HepG2 (cell line): ENCODE measurements around the gene NPC1. TPM values are rescaled to one million over a fixed set of nuclear protein-coding genes. Genes with fewer than 3 reads are reported as not detected.

Experiments used
- ATAC-seq: fragments of 200-7000 bp; cut with Tn5 transposase; 3 replicates; pipeline ENCODE4 v1.9.1; 2020; ENCODE audit warnings: mild to moderate bottlenecking, moderate library complexity
- BruUV-seq: library from RNA; stranded (reverse); fragments of 400-500 nt; replicated peaks from 2 replicates; lab custom pipeline; 2021; lab: Mats Ljungman, UMichigan
- CTCF ChIA-PET: fragments of 300-600 bp; formaldehyde crosslinking; extraction: SDS; loops from one replicate; lab custom pipeline; 2021; ENCODE audit warnings: low total read pairs, inconsistent platforms, low intra/inter-chr PET ratio; lab: Yijun Ruan, JAX
- POLR2A ChIA-PET: fragments of 350-600 bp; sonication (Branson Sonifier 250); formaldehyde crosslinking; loops from one replicate; lab custom pipeline; 2020; ENCODE audit warnings: antibody characterized with exemption, inconsistent platforms; lab: Yijun Ruan, JAX
- DNase-seq: peaks from one replicate; pipeline ENCODE4 v3.0.0-alpha.2; 2015; ENCODE audit warnings: low spot score
- FAIRE-seq: peaks from 3 replicates; lab custom pipeline; 2011; peaks lifted over from hg19 to GRCh38; lab: Jason Lieb, UNC
- H2AFZ ChIP-seq: one replicate; pipeline ENCODE4 v1.6.1; 2011; ENCODE audit warnings: low read length, inconsistent platforms
- H3K27ac ChIP-seq: fragments of 300-600 bp; 3 replicates; pipeline ENCODE4 v1.8.0; 2011; ENCODE audit warnings: mixed run types, mild to moderate bottlenecking, mixed read lengths, low read length, inconsistent platforms; ENCODE audit not compliant: insufficient read depth; ENCODE audit errors: extremely low read length
- H3K27me3 ChIP-seq, 2 experiments: fragments of 200-600 bp in 1 of 2; 2 replicates in 1 of 2; 3 replicates in 1 of 2; pipeline versions ENCODE4 v1.6.0 to v1.8.0; 2011; ENCODE audit warnings: low read length in 2 of 2, mild to moderate bottlenecking in 2 of 2, moderate library complexity in 2 of 2, inconsistent platforms in 1 of 2; ENCODE audit not compliant: insufficient read depth in 2 of 2, control insufficient read depth in 1 of 2
- H3K36me3 ChIP-seq, 2 experiments: fragments of 200-600 bp in 1 of 2; replicated peaks in 1 of 2; 2 replicates in 1 of 2; 3 replicates in 1 of 2; pipeline versions ENCODE4 v1.5.1 to v1.8.0; 2011; ENCODE audit warnings: low read length in 2 of 2, inconsistent platforms in 1 of 2; ENCODE audit not compliant: insufficient read depth in 2 of 2, control insufficient read depth in 1 of 2
- H3K4me1 ChIP-seq: 2 replicates; pipeline ENCODE4 v1.5.1; 2012; ENCODE audit warnings: low read length, inconsistent platforms; ENCODE audit not compliant: insufficient read depth
- H3K4me2 ChIP-seq: 2 replicates; pipeline ENCODE4 v1.6.0; 2011; ENCODE audit warnings: low read depth, low read length, inconsistent platforms
- H3K4me3 ChIP-seq, 3 experiments: fragments of 200-600 bp in 1 of 3; sonication (generic), shearing (Covaris generic) in 1 of 3; replicated peaks in 1 of 3; 2 replicates each; pipeline ENCODE4 v1.5.1; 2011 to 2016; ENCODE audit warnings: low read length in 3 of 3, inconsistent platforms in 2 of 3, low read depth in 2 of 3, mild to moderate bottlenecking in 2 of 3, control low read depth in 1 of 3, mixed read lengths in 1 of 3; ENCODE audit not compliant: insufficient read depth in 1 of 3
- H3K79me2 ChIP-seq: one replicate; pipeline ENCODE4 v1.6.1; 2011; ENCODE audit warnings: low read length, inconsistent platforms; ENCODE audit not compliant: insufficient read depth
- H3K9ac ChIP-seq: 2 replicates; pipeline ENCODE4 v1.6.0; 2011; ENCODE audit warnings: mild to moderate bottlenecking, low read depth, low read length, inconsistent platforms; ENCODE audit not compliant: insufficient read depth
- H3K9me3 ChIP-seq: 2 replicates; pipeline ENCODE4 v1.5.1; 2012; ENCODE audit warnings: mild to moderate bottlenecking, low read length
- H4K20me1 ChIP-seq: 2 replicates; pipeline ENCODE4 v1.6.0; 2011; ENCODE audit warnings: inconsistent platforms, mild to moderate bottlenecking, low read length, moderate library complexity; ENCODE audit not compliant: insufficient read depth
- AHR ChIP-seq: IDR thresholded peaks from 2 replicates; pipeline ENCODE4 v1.6.1; 2018; ENCODE audit warnings: missing genetic modification reagents, missing compliant biosample characterization
- ATF3 ChIP-seq: sonication (generic); formaldehyde crosslinking; IDR thresholded peaks from 2 replicates; pipeline ENCODE4 v1.4.0; 2020; ENCODE audit warnings: missing genetic modification reagents
- HOXA7 ChIP-seq: sonication (generic); formaldehyde crosslinking; IDR thresholded peaks from 2 replicates; pipeline ENCODE4 v1.8.1; 2022; ENCODE audit warnings: mild to moderate bottlenecking, missing genetic modification reagents, moderate library complexity
- IKZF4 ChIP-seq: sonication (generic); formaldehyde crosslinking; IDR thresholded peaks from 2 replicates; pipeline ENCODE4 v1.5.1; 2020; ENCODE audit warnings: borderline replicate concordance, mild to moderate bottlenecking, low read depth, missing genetic modification reagents; ENCODE audit errors: not compliant biosample characterization
- MBNL3 ChIP-seq: fragments of 250-450 bp; sonication (Bioruptor Pico); conservative IDR thresholded peaks from 2 replicates; pipeline ENCODE4 v1.8.0; 2022; ENCODE audit warnings: mild to moderate bottlenecking, inconsistent platforms
- PATZ1 ChIP-seq: sonication (generic); formaldehyde crosslinking; IDR thresholded peaks from 2 replicates; pipeline ENCODE4 v1.4.0; 2020; ENCODE audit warnings: missing genetic modification reagents
- RFXANK ChIP-seq: IDR thresholded peaks from 2 replicates; pipeline ENCODE4 v1.6.1; 2016
- SP2 ChIP-seq: sonication (generic); formaldehyde crosslinking; IDR thresholded peaks from 2 replicates; pipeline ENCODE4 v1.5.1; 2020; ENCODE audit warnings: mild to moderate bottlenecking, missing genetic modification reagents
- SP5 ChIP-seq: IDR thresholded peaks from 2 replicates; pipeline ENCODE4 v1.6.1; 2016; ENCODE audit warnings: low read depth, borderline replicate concordance
- ZC3H13 ChIP-seq: sonication (generic); formaldehyde crosslinking; IDR thresholded peaks from 2 replicates; pipeline ENCODE4 v1.8.1; 2023; ENCODE audit warnings: mild to moderate bottlenecking, missing genetic modification reagents, moderate library complexity
- ZFP36 ChIP-seq: fragments of 150-350 bp; IDR thresholded peaks from 2 replicates; pipeline ENCODE4 v1.6.1; 2018; ENCODE audit warnings: borderline replicate concordance, low read length, low read depth; ENCODE audit not compliant: partially characterized antibody
- ZKSCAN8 ChIP-seq: IDR thresholded peaks from 2 replicates; pipeline ENCODE4 v1.6.1; 2016; ENCODE audit warnings: borderline replicate concordance, missing genetic modification reagents, missing compliant biosample characterization
- ZMYM4 ChIP-seq: sonication (generic); formaldehyde crosslinking; IDR thresholded peaks from 2 replicates; pipeline ENCODE4 v1.8.1; 2023; ENCODE audit warnings: mild to moderate bottlenecking, missing genetic modification reagents
- ZNF496 ChIP-seq: sonication (generic); formaldehyde crosslinking; IDR thresholded peaks from 2 replicates; pipeline ENCODE4 v1.8.1; 2023; ENCODE audit warnings: mild to moderate bottlenecking, moderate library complexity, missing genetic modification reagents; ENCODE audit not compliant: insufficient replicate concordance
- WGBS: methylation state at CpG from one replicate; pipeline ENCODE4 v1.1.6; 2017; ENCODE audit warnings: low lambda C conversion rate; 5-methylcytosine and 5-hydroxymethylcytosine counted together
- in situ Hi-C: cut with HindIII; loops from 2 replicates; pipeline ENCODE4 v1.10.0; 2017; ENCODE audit warnings: low pct_unique_long_range_greater_than_20kb; ENCODE audit not compliant: extremely low pct_ligation_motif_present
- intact Hi-C: fragments of 100-400 bp; cut with micrococcal nuclease; formaldehyde crosslinking; loops from one replicate; pipeline ENCODE4 v1.10.0; 2022; ENCODE audit not compliant: unreplicated experiment
- polyA plus RNA-seq, 8 experiments: library from polyadenylated mRNA; depleted of rRNA in 3 of 8; stranded (reverse) in 7 of 8; unstranded in 1 of 8; fragments of >200 nt; fragmentation: Illumina TruSeq in 4 of 8; extraction: Trizol in 4 of 8; gene quantifications; 2 replicates each; pipeline versions ENCODE4 v1.2.1 to v1.2.3, GENCODE V29; 2011 to 2016; ENCODE audit warnings: low read depth in 4 of 8, missing spikeins in 1 of 8, mixed read lengths in 1 of 8; ENCODE audit not compliant: insufficient read depth in 1 of 8
- total RNA-seq, 5 experiments: library from RNA; depleted of rRNA; stranded (reverse); fragments of >200 nt; fragmentation: Illumina TruSeq; extraction: Trizol; gene quantifications; 2 replicates each; pipeline ENCODE4 v1.2.3, GENCODE V29; 2016; ENCODE audit warnings: low read depth in 1 of 5

The NPC1 gene
- total and polyA plus RNA-seq, 2 of the 13 experiments (the other 11 are each of a cell fraction or from before 2014, with no cell fraction given) = 46.5 to 114 TPM

GRCh38 chr18:23536204-23536603 is 50.1 kb downstream of the NPC1 start:
- FAIRE-seq = no peak
- Histone ChIP-seq H3K9me3 (no peaks in the 10 kb centered on the region), H3K79me2 (no peaks in the 10 kb centered on the region)
- no TSS peak for BruUV-seq
- TF ChIP-seq RFXANK = no peak
- TF ChIP-seq SP2 (CRISPR knock-in tag) = no peak
- no peak for TF ChIP-seq HOXA7 (CRISPR knock-in tag)
- no peak for TF ChIP-seq SP5
- TF ChIP-seq ZC3H13 (CRISPR knock-in tag) = no peak
- TF ChIP-seq ZNF496 (CRISPR knock-in tag) = no peak
- TF ChIP-seq, all 625 proteins: peak for 0
- no peak overlapping the region for H3K9ac ChIP-seq
- no peak overlapping the region for H3K27ac ChIP-seq
- ATAC-seq = no peak
- WGBS = 98% methylated on average over 5 of the region's 5 CpGs
- no peak overlapping the region for H3K4me2 ChIP-seq
- intact Hi-C loops = no loop called here
- peaks cover 38 to 97% of the 10 kb centered on the region in 2 experiments for H3K36me3 ChIP-seq
- ChIA-PET CTCF (no interaction called here), POLR2A (no interaction called here)
- no peak overlapping the region for H2AFZ ChIP-seq
- DNase-seq = no peak
- in situ Hi-C loops = no loop called here
- no peaks in the 10 kb centered on the region for H3K27me3 ChIP-seq
- peaks cover 15% of the 10 kb centered on the region for H3K4me1 ChIP-seq
- no peaks in the 10 kb centered on the region for H4K20me1 ChIP-seq
- H3K4me3 ChIP-seq = no peak overlapping the region

GRCh38 chr18:23534276-23534675 is 52.0 kb downstream of the NPC1 start:
- Histone ChIP-seq H3K9ac (no peak overlapping the region), H3K4me3 (no peak overlapping the region), H3K4me2 (no peak overlapping the region), H4K20me1 (no peaks in the 10 kb centered on the region), H3K27ac (no peak overlapping the region), H2AFZ (no peak overlapping the region), H3K36me3 (peaks cover 33 to 95% of the 10 kb centered on the region in 2 experiments), H3K27me3 (no peaks in the 10 kb centered on the region), H3K9me3 (no peaks in the 10 kb centered on the region), H3K79me2 (no peaks in the 10 kb centered on the region), H3K4me1 (peaks cover 15% of the 10 kb centered on the region)
- in situ Hi-C loops (no loop called here), intact Hi-C loops (no loop called here)
- BruUV-seq = no TSS peak
- DNase-seq = no peak
- 96% methylated on average over 15 of the region's 16 CpGs for WGBS
- ChIA-PET CTCF (no interaction called here), POLR2A (no interaction called here)
- ATAC-seq = no peak
- TF ChIP-seq ZMYM4 (CRISPR knock-in tag) (no peak), ATF3 (CRISPR knock-in tag) (no peak), ZKSCAN8 (CRISPR knock-in tag) (no peak), MBNL3 (CRISPR knock-in tag) (no peak), ZFP36 (no peak), IKZF4 (CRISPR knock-in tag) (no peak), PATZ1 (CRISPR knock-in tag) (no peak), AHR (CRISPR knock-in tag) (no peak)
- FAIRE-seq = no peak
